Lung microvascular endothelial cell (primary cell): Measurements from ENCODE around the gene PVALEF. TPM values are rescaled to one million over a fixed set of nuclear protein-coding genes. Genes with fewer than 3 reads are reported as not detected.
"Not testable (repeated sequence)": the region's sequence is repeated elsewhere in the genome, so short reads cannot be mapped to it uniquely, and the experiment has no call there.

Experiments used
- DNase-seq, 2 donors: peaks; one replicate each; pipeline versions ENCODE4 v3.0.0 to v3.0.0-alpha.2; 2010; ENCODE audit warnings: low read depth in 2 of 2
- total RNA-seq: library from RNA; depleted of rRNA; stranded (reverse); fragments of >200 nt; gene quantifications from 2 replicates; pipeline ENCODE4 v1.2.1, GENCODE V29; 2014

Gene PVALEF
- total RNA-seq, 1 donor from 2014 or later: not detected

- no peak for DNase-seq
These were observed 47.1 kb downstream of the PVALEF start for GRCh38 chr17:81212365-81212764.

GRCh38 chr17:81213978-81214377 is 48.7 kb downstream of the PVALEF start:
- no peak for DNase-seq

- DNase-seq: no peak
These were observed 52.2 kb downstream of the PVALEF start for GRCh38 chr17:81217491-81217890.

- DNase-seq: no peak
These were observed 53.2 kb downstream of the PVALEF start for GRCh38 chr17:81218459-81218858.

GRCh38 chr17:81218991-81219390 is 53.7 kb downstream of the PVALEF start:
- DNase-seq: no peak

GRCh38 chr17:81219476-81220180 is 54.3 kb downstream of the PVALEF start:
- DNase-seq: no peak

GRCh38 chr17:81221371-81221841 is 56.1 kb downstream of the PVALEF start:
- DNase-seq: no peak

- no peak for DNase-seq
These were observed 56.7 kb downstream of the PVALEF start for GRCh38 chr17:81221842-81222619.

- no peak for DNase-seq
These were observed 57.3 kb downstream of the PVALEF start for GRCh38 chr17:81222620-81222905.

GRCh38 chr17:81222906-81223761 is 57.8 kb downstream of the PVALEF start, which contains the start of gene CEP131:
TSS of gene CEP131 (minus strand) at chr17:81222965. CDS start at chr17:81220056, 2,909 bp downstream.
- DNase-seq: peak; percentile 99

- no peak for DNase-seq
These were observed 58.4 kb downstream of the PVALEF start for GRCh38 chr17:81223762-81224130.

GRCh38 chr17:81227630-81228029 is 62.3 kb downstream of the PVALEF start:
- not testable (repeated sequence) for DNase-seq

GRCh38 chr17:81228420-81228819 is 63.1 kb downstream of the PVALEF start:
- no peak for DNase-seq

GRCh38 chr17:81228834-81229665 is 63.7 kb downstream of the PVALEF start:
- no peak for DNase-seq

- DNase-seq: no peak
These were observed 64.3 kb downstream of the PVALEF start for GRCh38 chr17:81229666-81229920.

GRCh38 chr17:81230043-81230820 is 64.9 kb downstream of the PVALEF start:
- DNase-seq: peak in 1 of 2 donors; percentile 21

- no peak for DNase-seq
These were observed 65.9 kb downstream of the PVALEF start for GRCh38 chr17:81231121-81231645.

GRCh38 chr17:81231766-81232581 is 66.7 kb downstream of the PVALEF start:
- no peak for DNase-seq
